Small intestine (tissue), 7 donors: ENCODE results near the gene CYP39A1. TPM values are rescaled to one million over a fixed set of nuclear protein-coding genes. Genes with fewer than 3 reads are reported as not detected.
"Not testable (repeated sequence)": the region's sequence is repeated elsewhere in the genome, so short reads cannot be mapped to it uniquely, and the experiment has no call there.

ENCODE experiments used
- DNase-seq, 2 donors: peaks; one replicate each; pipeline versions ENCODE4 v3.0.0 to v3.0.0-alpha.2; 2013
- FAIRE-seq: peaks from 2 replicates; lab custom pipeline; 2012; peaks lifted over from hg19 to GRCh38; lab: Jason Lieb, UNC
- H3K27ac ChIP-seq, 3 donors: one replicate each; pipeline ENCODE4 v1.5.1; 2013; ENCODE audit warnings: low read length in 2 of 3, mild to moderate bottlenecking in 2 of 3, control low read depth in 1 of 3, inconsistent platforms in 1 of 3, low read depth in 1 of 3, moderate library complexity in 1 of 3
- H3K27me3 ChIP-seq, 3 donors: one replicate each; pipeline ENCODE4 v1.6.1; 2013; ENCODE audit warnings: low read length in 3 of 3, inconsistent platforms in 1 of 3; ENCODE audit not compliant: control insufficient read depth in 3 of 3, insufficient read depth in 3 of 3
- H3K36me3 ChIP-seq, 3 donors: one replicate each; pipeline ENCODE4 v1.6.1; 2013; ENCODE audit warnings: low read length in 3 of 3, inconsistent platforms in 1 of 3, low read depth in 1 of 3, mild to moderate bottlenecking in 1 of 3, moderate library complexity in 1 of 3; ENCODE audit not compliant: control insufficient read depth in 3 of 3, insufficient read depth in 2 of 3
- H3K4me1 ChIP-seq, 3 donors: one replicate each; pipeline ENCODE4 v1.6.1; 2013; ENCODE audit warnings: low read length in 2 of 3, inconsistent platforms in 1 of 3, low read depth in 1 of 3, mild to moderate bottlenecking in 1 of 3, moderate library complexity in 1 of 3; ENCODE audit not compliant: control insufficient read depth in 3 of 3, insufficient read depth in 2 of 3
- H3K4me3 ChIP-seq, 3 donors: one replicate each; pipeline ENCODE4 v1.5.1; 2013; ENCODE audit warnings: low read length in 3 of 3, control low read depth in 1 of 3, inconsistent platforms in 1 of 3, low read depth in 1 of 3, mild to moderate bottlenecking in 1 of 3, moderate library complexity in 1 of 3
- H3K9me3 ChIP-seq, 2 donors: one replicate each; pipeline ENCODE4 v1.6.1; 2013; ENCODE audit warnings: low read depth in 1 of 2, low read length in 1 of 2; ENCODE audit not compliant: control insufficient read depth in 2 of 2, insufficient read depth in 1 of 2
- WGBS, 3 donors: extraction: QIAGEN DNeasy Blood & Tissue Kit; methylation state at CpG; one replicate each; pipeline ENCODE4 v1.1.7; 2013; 5-methylcytosine and 5-hydroxymethylcytosine counted together
- polyA plus RNA-seq, 4 donors: library from polyadenylated mRNA; stranded (reverse) in 3 of 4; unstranded in 1 of 4; fragments of 200-250 nt in 3 of 4; fragments of 120-200 nt in 1 of 4; gene quantifications; one replicate each; pipeline versions ENCODE4 v1.2.1 to v1.2.3, GENCODE V29; 2013
- donor health status: healthy with polysubstance abuse.
- donor health status: control.
- donor health status: control.
- donor health status: Bipolar disorder and iron deficiency.
- donor health status: healthy.

CYP39A1 gene
- polyA plus RNA-seq, 4 donors = 0.22 to 3.4 (median 2.5) TPM; not detected in 1

- 67 to 77% (median 74%) methylated on average over 6 of the region's 6 CpGs for WGBS, 3 donors
- H3K36me3 ChIP-seq = peaks cover 0 to 4% (median 0%) of the 10 kb centered on the region in 3 donors
- no peak overlapping the region for H3K4me3 ChIP-seq
- no peaks in the 10 kb centered on the region for H3K9me3 ChIP-seq
- no peaks in the 10 kb centered on the region for H3K4me1 ChIP-seq
- H3K27me3 ChIP-seq = peaks cover 0 to 3% (median 2%) of the 10 kb centered on the region in 3 donors
- DNase-seq (peak in 1 of 2 donors; percentile 21), FAIRE-seq (no peak)
- no peak overlapping the region for H3K27ac ChIP-seq
These were observed 3.2 kb upstream of the CYP39A1 start for GRCh38 chr6:46655803-46656202.

- Histone ChIP-seq H3K9me3 (no peaks in the 10 kb centered on the region), H3K27ac (peak overlapping the region in 2 of 3 donors; percentile 10 to 85), H3K4me1 (no peaks in the 10 kb centered on the region), H3K4me3 (peak overlapping the region; percentile 74 to 97 (median 76)), H3K27me3 (peaks cover 0 to 3% (median 2%) of the 10 kb centered on the region in 3 donors), H3K36me3 (peaks cover 0 to 4% (median 0%) of the 10 kb centered on the region in 3 donors)
- FAIRE-seq = no peak
- WGBS, 3 donors = 17 to 26% (median 18%) methylated on average over 10 of the region's 10 CpGs
- DNase-seq = no peak
These were observed 999 bp upstream of the CYP39A1 start for GRCh38 chr6:46653439-46654195.

DNA sequence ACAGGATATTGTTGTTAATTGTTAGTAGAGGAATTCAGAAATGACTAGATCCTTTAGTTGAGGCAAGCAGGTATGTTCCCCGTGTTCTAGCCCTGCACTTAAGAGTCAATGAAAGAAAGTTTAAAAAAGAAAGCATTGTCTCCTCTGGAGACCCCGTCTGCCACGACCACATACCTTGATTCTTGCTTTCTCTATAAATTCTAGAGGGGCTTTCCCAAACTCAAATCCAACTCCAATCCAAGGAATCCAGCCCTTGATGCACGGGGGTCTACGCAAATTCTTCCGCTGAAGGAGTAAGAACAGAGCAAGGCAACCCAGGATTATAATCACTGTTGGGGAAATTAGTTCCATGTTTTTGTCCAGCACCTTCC, 401 bp downstream of the CYP39A1 start:
- 3 to 5% (median 4%) methylated on average over 6 of the region's 6 CpGs for WGBS, 3 donors
- DNase-seq (peak in 1 of 2 donors; percentile 9), FAIRE-seq (no peak)
- Histone ChIP-seq H3K9me3 (no peaks in the 10 kb centered on the region), H3K4me1 (no peaks in the 10 kb centered on the region), H3K36me3 (peaks cover 0 to 4% (median 0%) of the 10 kb centered on the region in 3 donors), H3K27ac (peak overlapping the region; percentile 16 to 84 (median 45)), H3K4me3 (peak overlapping the region; percentile 74 to 97 (median 76)), H3K27me3 (peaks cover 0 to 3% (median 2%) of the 10 kb centered on the region in 3 donors)

DNA sequence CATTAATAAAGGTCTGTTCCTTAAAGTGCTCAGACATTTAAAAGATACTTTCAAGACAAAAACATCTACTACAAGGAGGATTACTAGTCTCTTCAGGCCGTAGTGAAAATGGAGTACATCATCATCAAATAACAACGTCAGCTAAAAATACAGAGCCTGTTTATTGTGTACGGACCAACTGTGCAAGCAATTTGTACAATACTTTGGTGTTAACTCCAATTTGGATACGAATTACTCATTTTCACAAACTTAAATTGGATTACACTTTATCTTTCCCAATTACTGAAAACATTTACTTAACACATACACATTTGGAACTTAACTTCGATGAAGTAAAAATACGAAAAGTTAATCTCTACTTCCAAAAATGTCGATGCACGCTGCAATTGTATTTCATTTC, 802 bp downstream of the CYP39A1 start:
- DNase-seq = no peak
- no peaks in the 10 kb centered on the region for H3K9me3 ChIP-seq
- FAIRE-seq = no peak
- H3K4me3 ChIP-seq = peak overlapping the region in 2 of 3 donors; percentile 74 to 97
- peak overlapping the region in 1 of 3 donors; percentile 84 for H3K27ac ChIP-seq
- peaks cover 0 to 1% (median 0%) of the 10 kb centered on the region in 3 donors for H3K36me3 ChIP-seq
- peaks cover 0 to 3% (median 2%) of the 10 kb centered on the region in 3 donors for H3K27me3 ChIP-seq
- H3K4me1 ChIP-seq = no peaks in the 10 kb centered on the region
- WGBS, 3 donors = 7 to 21% (median 12%) methylated on average over 8 of the region's 8 CpGs

- Histone ChIP-seq H3K4me1 (no peaks in the 10 kb centered on the region), H3K36me3 (no peaks in the 10 kb centered on the region), H3K27me3 (peaks cover 0 to 3% (median 2%) of the 10 kb centered on the region in 3 donors), H3K27ac (no peak overlapping the region), H3K4me3 (no peak overlapping the region), H3K9me3 (no peaks in the 10 kb centered on the region)
- 25 to 59% (median 49%) methylated on average over 1 of the region's 1 CpG for WGBS, 3 donors
- FAIRE-seq = no peak
- DNase-seq = peak in 1 of 2 donors; percentile 18
These were observed 1.6 kb downstream of the CYP39A1 start for GRCh38 chr6:46651006-46651405.

DNA sequence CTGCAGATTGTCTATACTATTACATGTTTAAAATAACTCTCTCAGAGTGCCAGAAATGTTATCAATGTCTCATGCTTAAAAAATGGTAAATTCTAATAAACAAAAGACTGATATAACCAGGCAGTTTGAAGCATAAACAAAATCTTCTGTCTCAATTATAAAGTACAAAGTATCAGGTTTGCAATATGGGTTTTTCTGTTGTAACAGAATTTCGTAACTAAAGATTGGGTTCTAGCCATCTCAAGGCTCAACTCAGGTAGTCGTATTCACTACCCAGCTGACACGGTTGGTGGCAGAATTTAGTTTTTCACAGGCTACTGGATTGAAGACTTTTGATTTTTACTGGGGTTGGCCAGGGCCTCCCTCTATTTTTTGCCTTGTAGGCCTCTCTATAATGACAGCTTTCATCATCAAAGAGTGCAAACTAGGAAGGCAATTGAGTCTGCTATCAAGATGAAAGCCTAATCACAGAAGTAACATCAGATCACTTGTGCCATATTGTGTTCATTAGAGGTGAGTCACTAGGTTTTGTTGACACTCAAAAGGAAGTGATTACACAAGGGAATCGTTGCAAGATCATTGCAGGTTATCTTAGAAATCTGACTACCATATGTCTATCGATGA, 3.6 kb downstream of the CYP39A1 start:
- Histone ChIP-seq H3K9me3 (no peaks in the 10 kb centered on the region), H3K27me3 (peaks cover 0 to 3% (median 2%) of the 10 kb centered on the region in 3 donors), H3K36me3 (no peaks in the 10 kb centered on the region), H3K27ac (no peak overlapping the region), H3K4me3 (no peak overlapping the region), H3K4me1 (no peaks in the 10 kb centered on the region)
- FAIRE-seq = no peak
- peak; percentile 21 to 34 for DNase-seq
- WGBS, 3 donors = 60 to 76% (median 73%) methylated on average over 5 of the region's 5 CpGs

GRCh38 chr6:46648108-46648507, 4.5 kb downstream of the CYP39A1 start:
- H3K4me1 ChIP-seq, H3K4me3 ChIP-seq, H3K27ac ChIP-seq, H3K36me3 ChIP-seq, H3K9me3 ChIP-seq, H3K27me3 ChIP-seq, DNase-seq, FAIRE-seq: not testable (repeated sequence)
- 79 to 100% (median 86%) methylated on average over 2 to 3 of the region's 4 CpGs for WGBS, 3 donors

GRCh38 chr6:46645265-46645664, 7.4 kb downstream of the CYP39A1 start:
- no peak overlapping the region for H3K27ac ChIP-seq
- no peak for FAIRE-seq
- DNase-seq = no peak
- no peaks in the 10 kb centered on the region for H3K4me1 ChIP-seq
- H3K4me3 ChIP-seq = no peak overlapping the region
- no peaks in the 10 kb centered on the region for H3K9me3 ChIP-seq
- WGBS, 3 donors = 100% methylated on average over 1 of the region's 1 CpG
- no peaks in the 10 kb centered on the region for H3K27me3 ChIP-seq
- no peaks in the 10 kb centered on the region for H3K36me3 ChIP-seq
